Stimulated activated naive CD4-positive, alpha-beta T cell treated with Interleukin-2 at 50 U/mL for 16 hours (primary cell): Measurements from ENCODE around the gene PDZD2.

ENCODE experiments used
- DNase-seq: peaks from one replicate; lab custom pipeline; 2025; lab: John Stamatoyannopoulos, UW

The PDZD2 gene

DNA sequence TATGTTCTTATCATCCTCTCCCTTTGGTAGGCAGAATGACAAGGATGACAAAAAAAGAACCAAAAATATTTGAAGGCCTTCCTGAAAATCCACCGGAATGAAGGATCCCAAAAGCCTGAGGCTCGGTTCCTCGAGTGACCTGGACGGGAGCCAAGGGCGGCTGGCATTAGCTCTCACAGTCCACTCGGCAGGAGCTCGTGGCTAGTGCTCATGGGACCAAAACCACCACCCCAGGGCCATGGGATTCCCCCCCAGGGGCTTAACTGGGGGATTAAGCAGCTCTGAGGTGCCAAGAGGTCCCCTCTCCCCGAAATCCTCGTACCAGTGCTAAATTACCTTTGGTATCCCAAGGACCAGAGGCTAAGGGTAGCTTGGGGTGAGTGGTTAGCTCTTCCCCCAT lies 586 bp upstream of the PDZD2 start:
- DNase-seq, result no peak

DNA sequence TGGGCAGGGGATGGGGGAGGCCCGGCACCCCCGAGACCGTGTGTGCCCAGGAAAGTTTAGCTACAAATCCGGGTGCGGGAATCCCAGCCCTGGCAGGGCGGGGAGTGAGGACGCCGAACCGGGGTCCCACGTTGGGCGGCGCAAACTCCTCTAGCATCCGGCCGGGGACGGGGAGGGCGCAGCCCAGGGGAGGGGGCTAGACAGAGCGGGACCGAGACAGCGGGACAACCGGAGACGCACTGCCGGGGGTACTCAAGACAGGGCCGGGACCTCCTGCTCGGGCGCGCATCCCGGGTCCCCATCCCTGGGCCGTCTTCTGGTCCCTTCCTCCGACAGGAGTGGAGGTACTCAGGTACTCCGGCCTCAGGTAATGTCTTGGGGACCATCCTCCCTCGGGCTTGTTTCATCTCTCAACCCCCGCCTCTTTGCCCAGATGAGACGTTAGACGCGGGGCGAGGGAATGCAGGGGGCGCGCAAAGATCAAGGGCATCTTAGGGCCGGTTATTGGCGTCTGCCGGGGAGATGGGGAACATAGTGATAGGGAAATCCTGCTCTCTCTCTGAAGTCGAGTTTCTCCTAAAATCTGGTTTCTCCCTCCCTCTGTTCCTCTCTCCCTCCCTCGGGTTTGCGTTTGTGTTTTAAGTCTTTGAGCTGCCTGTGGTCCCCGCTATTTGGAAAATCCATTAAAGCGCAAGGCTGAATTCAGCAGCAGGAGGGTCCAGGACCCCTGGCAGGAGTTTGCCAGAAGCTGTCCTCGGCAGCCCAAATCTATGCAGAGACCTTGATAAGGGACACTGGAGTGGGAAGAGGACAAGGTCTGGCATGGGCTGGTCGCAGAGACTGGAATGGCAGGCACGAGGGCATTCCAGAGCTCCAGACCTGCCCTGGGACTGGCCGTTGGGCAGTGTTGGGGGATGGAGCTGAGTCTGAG lies 815 bp downstream of the PDZD2 start:
- no peak for DNase-seq

DNA sequence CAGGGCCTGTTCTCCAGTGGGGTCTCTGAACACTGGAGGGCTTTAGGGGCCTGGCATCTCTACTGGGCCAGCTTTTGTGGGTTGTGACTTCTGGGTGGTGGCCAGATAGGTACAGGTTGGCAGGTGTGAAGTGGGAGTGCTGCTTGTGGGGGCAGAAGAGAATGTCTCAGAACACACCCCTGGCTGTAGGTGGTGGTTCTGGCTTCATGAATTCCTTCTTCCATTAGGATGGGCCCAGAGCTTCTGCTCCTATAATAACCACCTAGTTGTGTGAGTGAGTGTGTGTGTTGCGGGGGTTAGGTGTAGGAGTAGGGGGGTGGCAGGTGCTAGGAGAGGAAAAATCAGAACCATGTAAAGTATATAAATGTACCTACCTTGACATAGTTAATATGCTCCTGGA lies 1.6 kb downstream of the PDZD2 start:
- DNase-seq, result no peak

DNA sequence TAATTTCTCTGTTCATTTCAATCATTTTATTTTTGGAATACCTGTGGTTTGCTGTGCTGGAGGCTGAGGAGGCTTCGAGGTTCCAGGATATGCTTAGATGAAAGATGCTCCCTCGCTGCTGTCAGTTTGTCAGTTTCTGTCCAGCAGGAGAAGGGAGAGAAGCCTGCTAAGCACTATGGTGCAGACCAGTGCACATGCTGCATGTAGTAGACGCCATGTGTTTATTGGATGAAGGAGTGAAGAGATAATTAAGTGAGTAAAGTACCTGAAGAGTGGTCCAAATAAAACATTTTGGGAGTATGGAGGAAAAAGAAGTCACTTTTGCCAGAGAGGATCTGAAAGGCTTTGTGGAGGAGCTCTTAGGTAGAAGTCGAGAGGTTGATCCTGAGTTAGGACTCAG lies 2.1 kb downstream of the PDZD2 start:
- no peak for DNase-seq

DNA sequence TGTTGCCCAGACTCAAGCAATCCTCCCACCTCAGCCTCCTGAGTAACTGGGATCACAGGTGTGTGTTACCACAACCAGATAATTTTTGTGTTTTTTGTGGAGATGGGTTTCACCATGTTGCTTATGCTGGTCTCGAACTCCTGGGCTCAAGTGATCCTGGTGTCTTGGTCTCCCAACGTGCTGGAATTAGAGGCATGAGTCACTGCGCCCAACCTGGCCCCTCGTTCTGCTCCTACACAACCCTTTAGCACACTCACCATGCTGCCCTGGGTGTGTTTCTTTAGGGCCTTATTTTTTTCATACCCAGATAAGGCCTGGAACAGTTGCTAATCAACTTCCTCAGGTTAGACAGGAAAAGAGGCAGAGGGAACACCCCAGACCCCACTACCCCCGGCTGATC lies 2.6 kb downstream of the PDZD2 start:
- DNase-seq, result no peak

- DNase-seq, result no peak
Measured at GRCh38 chr5:31645420-31646081, 6.6 kb downstream of the PDZD2 start.

GRCh38 chr5:31648326-31648725 lies 9.4 kb downstream of the PDZD2 start:
- DNase-seq, result no peak

DNA sequence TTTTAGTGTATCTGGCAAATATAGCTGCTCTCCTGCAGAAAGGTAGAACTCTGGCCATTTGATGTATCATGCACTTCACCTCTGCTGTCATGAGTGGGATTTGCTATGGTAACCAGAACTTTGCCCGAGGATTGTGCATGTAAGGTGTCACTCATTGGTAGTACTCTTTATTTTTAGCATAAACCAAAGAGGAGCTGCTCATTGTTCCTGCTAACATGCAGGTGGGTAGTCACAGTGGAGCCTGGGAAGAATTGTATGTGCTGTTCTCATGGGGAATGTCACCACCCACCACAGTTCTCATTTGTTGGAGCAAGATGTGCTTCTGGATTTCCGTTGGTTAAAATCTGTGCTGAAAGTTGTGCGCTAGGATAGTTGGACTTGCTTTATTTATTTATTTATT lies 12.3 kb downstream of the PDZD2 start:
- DNase-seq, result no peak

DNA sequence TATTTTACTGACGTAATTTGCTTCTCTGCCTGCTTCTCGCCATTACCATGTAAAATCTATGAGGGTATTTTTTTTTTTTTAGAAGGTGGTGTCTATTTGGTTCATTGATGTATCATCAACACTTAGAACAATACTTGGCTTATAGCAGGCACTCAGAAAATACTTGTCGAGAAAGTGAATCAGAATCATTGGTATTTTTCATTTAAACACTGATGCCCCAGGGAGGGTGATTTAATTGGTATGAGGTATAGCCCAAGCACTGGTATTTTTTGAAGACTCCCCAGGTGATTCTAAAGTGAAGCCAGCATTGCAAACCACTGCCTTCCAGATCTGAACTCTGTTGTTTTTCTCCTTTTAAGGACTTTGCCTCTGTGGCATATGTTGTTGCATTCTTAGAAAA lies 16.6 kb downstream of the PDZD2 start:
- no peak for DNase-seq

DNA sequence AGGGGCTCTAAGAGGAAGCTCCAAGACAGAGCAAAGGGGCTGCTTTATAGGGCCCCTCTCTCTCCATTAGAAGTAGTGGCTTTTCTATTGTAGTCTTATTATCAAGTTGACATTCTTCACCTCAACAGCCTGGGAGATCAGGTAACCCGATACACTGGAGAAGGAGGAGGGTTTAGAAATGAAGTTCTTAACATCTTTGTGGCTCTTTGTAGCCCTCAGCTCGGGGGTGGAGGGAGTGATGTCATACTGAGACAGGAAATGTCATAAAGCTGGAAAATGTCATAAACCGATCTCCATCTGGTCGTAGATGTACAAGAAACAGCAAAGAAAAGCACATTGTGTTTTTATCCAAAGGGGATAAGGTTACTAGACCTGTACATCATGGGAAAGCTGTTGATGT lies 17.9 kb downstream of the PDZD2 start:
- DNase-seq, result no peak

DNA sequence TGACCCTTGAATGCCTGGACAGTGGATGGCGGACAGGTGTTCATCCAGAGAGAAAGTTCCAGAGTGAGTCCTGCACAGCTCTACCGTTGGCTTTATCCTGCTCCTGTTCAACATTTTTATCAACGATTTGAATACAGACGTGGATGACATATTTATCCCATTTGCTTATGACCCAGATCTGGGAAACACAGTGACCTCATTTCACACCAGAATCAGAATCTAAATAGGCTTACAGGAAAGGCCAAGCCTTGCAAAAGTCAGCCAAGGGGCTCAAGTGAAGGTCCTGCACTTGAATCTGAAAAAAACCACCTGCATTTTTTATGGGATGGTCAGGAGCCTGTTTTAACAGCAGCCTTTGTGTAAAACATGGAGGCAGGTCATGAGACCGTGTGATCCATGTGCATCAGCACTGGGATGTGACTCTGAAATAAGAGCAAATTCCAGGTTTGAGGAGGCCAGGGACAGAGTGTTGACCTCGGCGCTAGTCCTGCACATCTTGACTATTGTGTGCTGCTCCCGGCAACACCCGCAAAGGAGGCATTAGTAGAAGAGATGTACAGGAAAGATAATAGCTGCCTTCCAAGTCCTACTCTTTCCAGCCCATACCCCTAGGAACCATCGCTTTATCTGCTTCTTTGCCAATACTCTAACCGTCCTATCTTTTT lies 18.5 kb downstream of the PDZD2 start:
- no peak for DNase-seq

DNA sequence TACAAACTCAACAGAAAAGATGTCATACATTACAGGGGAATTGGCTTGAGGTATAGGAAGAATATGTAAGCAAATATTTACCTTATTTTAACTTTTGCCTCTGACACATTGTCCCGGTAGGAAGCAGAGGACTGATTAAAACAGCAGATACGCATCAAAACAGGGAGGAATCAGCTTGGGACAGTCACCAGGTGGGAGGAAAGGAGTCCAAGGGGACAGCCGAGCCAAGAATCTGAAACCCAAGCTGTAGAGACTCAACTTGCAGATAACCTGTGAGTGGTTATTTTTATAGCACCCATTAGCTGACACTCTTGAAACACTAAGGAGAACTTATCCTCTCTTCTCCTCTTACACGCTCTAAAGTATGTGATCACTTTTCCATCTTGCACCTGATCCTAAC lies 22.3 kb downstream of the PDZD2 start:
- DNase-seq, result no peak

- no peak for DNase-seq
Measured at GRCh38 chr5:31663519-31663918, 24.6 kb downstream of the PDZD2 start.

DNA sequence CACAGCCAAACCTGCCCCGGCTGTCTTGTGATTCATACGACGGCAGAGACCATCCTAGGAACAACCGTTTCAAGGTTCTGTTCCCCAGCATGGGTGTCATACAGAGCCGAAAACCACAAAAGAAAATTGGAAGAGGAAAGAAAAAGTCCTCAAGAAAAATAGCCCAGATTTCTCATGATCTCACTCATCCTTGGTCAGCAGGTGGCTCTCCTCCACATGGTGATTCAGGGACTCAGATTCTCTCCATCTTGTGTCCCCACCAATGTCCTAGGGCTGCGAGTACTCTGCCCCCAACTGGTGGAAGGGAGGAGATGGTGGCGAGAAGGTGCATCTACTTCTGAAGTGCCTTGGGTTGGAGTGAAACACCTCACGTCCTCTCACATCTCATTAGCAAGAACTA lies 25.6 kb downstream of the PDZD2 start:
- DNase-seq, result no peak

- DNase-seq, result no peak
Measured at GRCh38 chr5:31671339-31671741, 32.4 kb downstream of the PDZD2 start.

GRCh38 chr5:31674371-31674951 lies 35.5 kb downstream of the PDZD2 start:
- DNase-seq, result no peak

GRCh38 chr5:31675472-31675871 lies 36.5 kb downstream of the PDZD2 start:
- no peak for DNase-seq

DNA sequence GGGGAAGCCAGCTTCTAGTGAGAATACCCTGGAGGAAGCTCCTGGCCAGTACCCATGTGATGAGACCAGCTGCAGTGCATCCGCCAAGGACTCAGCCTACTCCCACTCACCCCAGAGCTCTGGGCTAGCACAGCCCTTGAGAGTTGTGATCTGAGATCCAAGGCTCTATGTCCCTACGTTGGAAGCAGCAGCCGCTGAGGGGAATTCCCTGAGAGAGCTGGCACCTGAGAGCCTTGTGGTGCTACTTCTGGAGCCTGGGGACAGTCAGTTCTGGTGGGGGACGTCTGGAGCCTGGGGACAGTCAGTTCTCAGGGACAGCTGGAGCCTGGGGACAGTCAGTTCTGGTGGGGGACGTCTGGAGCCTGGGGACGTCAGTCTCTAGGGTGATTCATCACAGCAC lies 39.2 kb downstream of the PDZD2 start:
- no peak for DNase-seq

DNA sequence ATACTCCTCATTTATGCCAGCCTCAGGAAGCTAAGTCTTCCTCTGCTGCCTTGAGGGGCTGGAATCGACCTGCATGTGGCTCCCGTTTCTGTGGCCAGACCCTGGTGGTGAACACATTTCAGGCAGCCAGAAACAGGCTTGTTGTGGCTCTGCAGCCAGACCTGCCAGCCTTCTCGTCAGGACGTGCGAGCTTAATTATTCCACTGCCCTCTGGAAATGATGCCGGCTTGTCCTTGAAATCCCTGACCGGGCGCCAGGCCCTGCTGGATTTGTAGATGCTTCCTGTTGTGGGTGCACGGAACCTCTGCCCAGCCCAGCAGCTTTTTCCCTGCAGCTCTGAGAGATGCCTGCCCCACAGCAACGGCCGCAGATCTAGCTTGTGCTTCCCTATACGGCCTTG lies 41.6 kb downstream of the PDZD2 start:
- DNase-seq, result no peak

DNA sequence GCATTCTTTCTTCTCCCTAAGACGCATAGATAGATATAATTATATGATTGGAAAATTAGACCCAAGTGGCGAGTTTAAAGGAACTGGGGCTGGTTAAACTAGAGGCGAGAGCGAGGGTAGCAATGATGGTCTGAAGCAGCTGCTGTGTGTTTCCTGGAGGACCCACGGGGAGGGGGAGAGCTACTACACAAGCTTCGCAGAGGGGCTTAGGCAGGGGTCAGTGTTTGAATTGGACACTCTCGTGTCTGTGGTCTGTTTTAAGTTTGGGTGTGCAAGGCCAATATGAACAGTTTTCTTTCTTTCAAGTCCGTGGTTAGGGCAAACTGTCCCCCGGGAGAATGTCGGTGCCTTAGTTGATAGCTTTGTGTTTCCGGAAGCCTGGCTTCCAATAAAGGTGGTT lies 43.1 kb downstream of the PDZD2 start:
- DNase-seq, result no peak

DNA sequence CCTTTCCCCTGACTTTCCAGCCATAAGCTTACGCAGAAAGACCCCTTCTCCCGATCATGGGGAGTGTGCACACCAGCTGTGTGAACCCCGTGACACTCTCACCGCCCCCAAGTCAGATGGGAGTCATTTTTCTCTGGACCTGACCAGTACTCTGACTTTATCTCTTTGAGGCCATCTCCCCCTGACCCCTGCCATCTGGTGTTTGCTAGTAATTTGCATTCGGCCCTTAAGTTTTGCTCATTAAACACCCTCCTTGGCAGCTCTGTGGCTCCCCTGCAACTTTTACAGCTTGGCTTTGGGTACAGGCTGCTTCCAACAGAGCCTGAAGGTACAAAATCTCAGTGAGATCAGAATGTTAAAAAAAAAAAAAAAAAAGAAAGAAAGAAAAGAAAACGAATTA lies 43.9 kb downstream of the PDZD2 start:
- no peak for DNase-seq

GRCh38 chr5:31688515-31689092 lies 49.7 kb downstream of the PDZD2 start:
- no peak for DNase-seq
